ENCODE results near the gene SOX8.

- TF ChIP-seq CTCF (IDR thresholded peaks at IDR 0.05; ENCODE audit: insufficient read depth, low read depth, low read length) (no peak), EZH2 (IDR thresholded peaks at IDR 0.05; ENCODE audit: insufficient read depth, low read length) (no peak)
Observed at GRCh38 chr16:993731-994130, 12.2 kb downstream of the SOX8 start.
